ENCODE results near the gene MYO1A. TPM values are rescaled to one million over a fixed set of nuclear protein-coding genes. Genes with fewer than 3 reads are reported as not detected.
A peak's percentile ranks its signal among the peaks of the same experiment; 100 is the strongest.

Gene MYO1A
- total and polyA plus RNA-seq, 2 of the 13 experiments (the other 11 are each of a cell fraction or from before 2014, with no cell fraction given) = 5.3 to 6.0 TPM

DNA sequence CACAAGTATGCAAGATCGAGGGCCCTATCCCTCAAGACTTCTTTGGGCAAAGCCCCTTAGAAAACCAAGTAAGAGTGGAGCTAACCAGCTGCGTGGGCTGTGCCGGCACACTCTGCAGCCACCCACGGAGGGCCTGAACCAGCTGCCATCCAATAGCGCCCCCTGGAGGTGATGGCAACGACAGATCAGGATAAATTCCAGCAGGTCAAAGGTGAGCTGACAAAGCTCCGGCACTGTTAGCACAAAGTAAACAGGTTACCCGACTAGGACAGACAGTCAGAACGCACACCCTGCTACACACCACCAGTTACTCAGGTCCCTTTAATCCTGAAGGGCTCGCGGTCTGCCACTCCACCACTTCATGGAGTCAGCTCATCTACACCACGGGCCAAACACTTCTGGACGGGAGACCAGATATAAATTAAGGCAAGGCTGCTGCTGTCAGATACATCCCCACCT lies 48.5 kb downstream of the MYO1A start (continued):
- TF ChIP-seq, protein P1, sequence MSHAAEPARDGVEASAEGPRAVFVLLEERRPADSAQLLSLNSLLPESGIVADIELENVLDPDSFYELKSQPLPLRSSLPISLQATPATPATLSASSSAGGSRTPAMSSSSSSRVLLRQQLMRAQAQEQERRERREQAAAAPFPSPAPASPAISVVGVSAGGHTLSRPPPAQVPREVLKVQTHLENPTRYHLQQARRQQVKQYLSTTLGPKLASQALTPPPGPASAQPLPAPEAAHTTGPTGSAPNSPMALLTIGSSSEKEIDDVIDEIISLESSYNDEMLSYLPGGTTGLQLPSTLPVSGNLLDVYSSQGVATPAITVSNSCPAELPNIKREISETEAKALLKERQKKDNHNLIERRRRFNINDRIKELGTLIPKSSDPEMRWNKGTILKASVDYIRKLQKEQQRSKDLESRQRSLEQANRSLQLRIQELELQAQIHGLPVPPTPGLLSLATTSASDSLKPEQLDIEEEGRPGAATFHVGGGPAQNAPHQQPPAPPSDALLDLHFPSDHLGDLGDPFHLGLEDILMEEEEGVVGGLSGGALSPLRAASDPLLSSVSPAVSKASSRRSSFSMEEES (CRISPR knock-in tag; IDR thresholded peaks at IDR 0.05) = peak; percentile 48; the same call in 1 of the 2 replicates
- peak; percentile 14; the same call in 1 of the 2 replicates for TF ChIP-seq ELF1 (CRISPR knock-in tag; IDR thresholded peaks at IDR 0.05)
- TF ChIP-seq, protein P2, sequence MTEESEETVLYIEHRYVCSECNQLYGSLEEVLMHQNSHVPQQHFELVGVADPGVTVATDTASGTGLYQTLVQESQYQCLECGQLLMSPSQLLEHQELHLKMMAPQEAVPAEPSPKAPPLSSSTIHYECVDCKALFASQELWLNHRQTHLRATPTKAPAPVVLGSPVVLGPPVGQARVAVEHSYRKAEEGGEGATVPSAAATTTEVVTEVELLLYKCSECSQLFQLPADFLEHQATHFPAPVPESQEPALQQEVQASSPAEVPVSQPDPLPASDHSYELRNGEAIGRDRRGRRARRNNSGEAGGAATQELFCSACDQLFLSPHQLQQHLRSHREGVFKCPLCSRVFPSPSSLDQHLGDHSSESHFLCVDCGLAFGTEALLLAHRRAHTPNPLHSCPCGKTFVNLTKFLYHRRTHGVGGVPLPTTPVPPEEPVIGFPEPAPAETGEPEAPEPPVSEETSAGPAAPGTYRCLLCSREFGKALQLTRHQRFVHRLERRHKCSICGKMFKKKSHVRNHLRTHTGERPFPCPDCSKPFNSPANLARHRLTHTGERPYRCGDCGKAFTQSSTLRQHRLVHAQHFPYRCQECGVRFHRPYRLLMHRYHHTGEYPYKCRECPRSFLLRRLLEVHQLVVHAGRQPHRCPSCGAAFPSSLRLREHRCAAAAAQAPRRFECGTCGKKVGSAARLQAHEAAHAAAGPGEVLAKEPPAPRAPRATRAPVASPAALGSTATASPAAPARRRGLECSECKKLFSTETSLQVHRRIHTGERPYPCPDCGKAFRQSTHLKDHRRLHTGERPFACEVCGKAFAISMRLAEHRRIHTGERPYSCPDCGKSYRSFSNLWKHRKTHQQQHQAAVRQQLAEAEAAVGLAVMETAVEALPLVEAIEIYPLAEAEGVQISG (CRISPR knock-in tag; IDR thresholded peaks at IDR 0.05) = peak; percentile 89
- TF ChIP-seq ZNF30 (CRISPR knock-in tag; IDR thresholded peaks at IDR 0.05) = no peak
- no peak for TF ChIP-seq MTA3 (CRISPR knock-in tag; IDR thresholded peaks at IDR 0.05)
- no peak for TF ChIP-seq FOXA1 (IDR thresholded peaks at IDR 0.05)
- peak; percentile 95 for TF ChIP-seq FOXA1 (CRISPR knock-in tag; IDR thresholded peaks at IDR 0.05)
- TF ChIP-seq REL (CRISPR knock-in tag; conservative IDR thresholded peaks at IDR 0.05) = no peak
- TF ChIP-seq DPF2 (CRISPR knock-in tag; IDR thresholded peaks at IDR 0.05; ENCODE audit: borderline replicate concordance, low read depth) = no peak
- no peak for TF ChIP-seq PHF5A (CRISPR knock-in tag; IDR thresholded peaks at IDR 0.05; ENCODE audit: low read depth, unreplicated experiment)
- TF ChIP-seq, protein P3, sequence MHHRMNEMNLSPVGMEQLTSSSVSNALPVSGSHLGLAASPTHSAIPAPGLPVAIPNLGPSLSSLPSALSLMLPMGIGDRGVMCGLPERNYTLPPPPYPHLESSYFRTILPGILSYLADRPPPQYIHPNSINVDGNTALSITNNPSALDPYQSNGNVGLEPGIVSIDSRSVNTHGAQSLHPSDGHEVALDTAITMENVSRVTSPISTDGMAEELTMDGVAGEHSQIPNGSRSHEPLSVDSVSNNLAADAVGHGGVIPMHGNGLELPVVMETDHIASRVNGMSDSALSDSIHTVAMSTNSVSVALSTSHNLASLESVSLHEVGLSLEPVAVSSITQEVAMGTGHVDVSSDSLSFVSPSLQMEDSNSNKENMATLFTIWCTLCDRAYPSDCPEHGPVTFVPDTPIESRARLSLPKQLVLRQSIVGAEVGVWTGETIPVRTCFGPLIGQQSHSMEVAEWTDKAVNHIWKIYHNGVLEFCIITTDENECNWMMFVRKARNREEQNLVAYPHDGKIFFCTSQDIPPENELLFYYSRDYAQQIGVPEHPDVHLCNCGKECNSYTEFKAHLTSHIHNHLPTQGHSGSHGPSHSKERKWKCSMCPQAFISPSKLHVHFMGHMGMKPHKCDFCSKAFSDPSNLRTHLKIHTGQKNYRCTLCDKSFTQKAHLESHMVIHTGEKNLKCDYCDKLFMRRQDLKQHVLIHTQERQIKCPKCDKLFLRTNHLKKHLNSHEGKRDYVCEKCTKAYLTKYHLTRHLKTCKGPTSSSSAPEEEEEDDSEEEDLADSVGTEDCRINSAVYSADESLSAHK (CRISPR knock-in tag; IDR thresholded peaks at IDR 0.05; ENCODE audit: borderline replicate concordance) = no peak
- TF ChIP-seq, protein P4, sequence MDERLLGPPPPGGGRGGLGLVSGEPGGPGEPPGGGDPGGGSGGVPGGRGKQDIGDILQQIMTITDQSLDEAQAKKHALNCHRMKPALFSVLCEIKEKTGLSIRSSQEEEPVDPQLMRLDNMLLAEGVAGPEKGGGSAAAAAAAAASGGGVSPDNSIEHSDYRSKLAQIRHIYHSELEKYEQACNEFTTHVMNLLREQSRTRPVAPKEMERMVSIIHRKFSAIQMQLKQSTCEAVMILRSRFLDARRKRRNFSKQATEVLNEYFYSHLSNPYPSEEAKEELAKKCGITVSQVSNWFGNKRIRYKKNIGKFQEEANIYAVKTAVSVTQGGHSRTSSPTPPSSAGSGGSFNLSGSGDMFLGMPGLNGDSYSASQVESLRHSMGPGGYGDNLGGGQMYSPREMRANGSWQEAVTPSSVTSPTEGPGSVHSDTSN (CRISPR knock-in tag; IDR thresholded peaks at IDR 0.05) = no peak
- TF ChIP-seq CBX5 (CRISPR knock-in tag; IDR thresholded peaks at IDR 0.05; ENCODE audit: borderline replicate concordance) = peak; percentile 71; the same call in 1 of the 2 replicates
- TF ChIP-seq, protein P5, sequence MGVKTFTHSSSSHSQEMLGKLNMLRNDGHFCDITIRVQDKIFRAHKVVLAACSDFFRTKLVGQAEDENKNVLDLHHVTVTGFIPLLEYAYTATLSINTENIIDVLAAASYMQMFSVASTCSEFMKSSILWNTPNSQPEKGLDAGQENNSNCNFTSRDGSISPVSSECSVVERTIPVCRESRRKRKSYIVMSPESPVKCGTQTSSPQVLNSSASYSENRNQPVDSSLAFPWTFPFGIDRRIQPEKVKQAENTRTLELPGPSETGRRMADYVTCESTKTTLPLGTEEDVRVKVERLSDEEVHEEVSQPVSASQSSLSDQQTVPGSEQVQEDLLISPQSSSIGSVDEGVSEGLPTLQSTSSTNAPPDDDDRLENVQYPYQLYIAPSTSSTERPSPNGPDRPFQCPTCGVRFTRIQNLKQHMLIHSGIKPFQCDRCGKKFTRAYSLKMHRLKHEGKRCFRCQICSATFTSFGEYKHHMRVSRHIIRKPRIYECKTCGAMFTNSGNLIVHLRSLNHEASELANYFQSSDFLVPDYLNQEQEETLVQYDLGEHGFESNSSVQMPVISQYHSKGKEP (CRISPR knock-in tag; IDR thresholded peaks at IDR 0.05) = no peak
- TF ChIP-seq ZNF124 (CRISPR knock-in tag; IDR thresholded peaks at IDR 0.05) = no peak
- TF ChIP-seq ZNF251 (CRISPR knock-in tag; IDR thresholded peaks at IDR 0.05) = no peak
- TF ChIP-seq TBL1XR1 (IDR thresholded peaks at IDR 0.05; ENCODE audit: borderline replicate concordance, low read length, partially characterized antibody) = peak; percentile 27
- TF ChIP-seq, protein P6, sequence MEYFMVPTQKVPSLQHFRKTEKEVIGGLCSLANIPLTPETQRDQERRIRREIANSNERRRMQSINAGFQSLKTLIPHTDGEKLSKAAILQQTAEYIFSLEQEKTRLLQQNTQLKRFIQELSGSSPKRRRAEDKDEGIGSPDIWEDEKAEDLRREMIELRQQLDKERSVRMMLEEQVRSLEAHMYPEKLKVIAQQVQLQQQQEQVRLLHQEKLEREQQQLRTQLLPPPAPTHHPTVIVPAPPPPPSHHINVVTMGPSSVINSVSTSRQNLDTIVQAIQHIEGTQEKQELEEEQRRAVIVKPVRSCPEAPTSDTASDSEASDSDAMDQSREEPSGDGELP (IDR thresholded peaks at IDR 0.05; ENCODE audit: borderline replicate concordance, low read depth) = peak; percentile 64; the same call in 1 of the 2 replicates
- 0 out of 2 replicates have a peak, but pooled peaks have one; percentile 56 for TF ChIP-seq IRF2 (CRISPR knock-in tag; IDR thresholded peaks at IDR 0.05)

Data from HepG2 (cell line).